Calu3 (cell line): ENCODE results near the gene AQP1. TPM values are rescaled to one million over a fixed set of nuclear protein-coding genes. Genes with fewer than 3 reads are reported as not detected.

Source experiments
- BruUV-seq: library from RNA; stranded (reverse); fragments of 400-500 nt; replicated peaks from 2 replicates; lab custom pipeline; 2021; lab: Mats Ljungman, UMichigan
- CTCF ChIA-PET: fragments of 300-600 bp; sonication (Branson Sonifier 250); formaldehyde crosslinking; loops from one replicate; lab custom pipeline; 2022; ENCODE audit warnings: antibody characterized with exemption; lab: Charles Lee
- DNase-seq: peaks from one replicate; pipeline ENCODE4 v3.0.0; 2022
- H3K27ac Mint-ChIP-seq: one replicate; pipeline ENCODE4 v1.8.0; 2022; ENCODE audit warnings: mixed read lengths; ENCODE audit not compliant: unreplicated experiment
- H3K27me3 Mint-ChIP-seq: one replicate; pipeline ENCODE4 v1.8.0; 2022; ENCODE audit warnings: mixed read lengths; ENCODE audit not compliant: unreplicated experiment
- H3K36me3 Mint-ChIP-seq: one replicate; pipeline ENCODE4 v1.8.0; 2022; ENCODE audit warnings: mild to moderate bottlenecking, moderate library complexity, mixed read lengths; ENCODE audit not compliant: insufficient read depth, unreplicated experiment
- H3K4me1 Mint-ChIP-seq: one replicate; pipeline ENCODE4 v1.8.0; 2022; ENCODE audit warnings: mild to moderate bottlenecking, low read depth, mixed read lengths; ENCODE audit not compliant: unreplicated experiment
- H3K4me3 Mint-ChIP-seq: one replicate; pipeline ENCODE4 v1.8.0; 2022; ENCODE audit warnings: mild to moderate bottlenecking, low read depth, moderate library complexity, mixed read lengths; ENCODE audit not compliant: unreplicated experiment
- H3K9me3 Mint-ChIP-seq: one replicate; pipeline ENCODE4 v1.8.0; 2022; ENCODE audit warnings: low read depth, mixed read lengths; ENCODE audit not compliant: unreplicated experiment
- intact Hi-C: fragments of 100-400 bp; cut with micrococcal nuclease; formaldehyde crosslinking; loops from one replicate; pipeline ENCODE4 v1.10.0; 2022; ENCODE audit not compliant: unreplicated experiment
- total RNA-seq: library from RNA; stranded (reverse); gene quantifications from 2 replicates; pipeline ENCODE4 v1.2.3, GENCODE V29; 2022
- TF ChIP-seq, protein P1 (sequence below): fragments of 200-600 bp; IDR thresholded peaks from one replicate; pipeline ENCODE4 v1.8.0; 2022; ENCODE audit warnings: antibody characterized with exemption; ENCODE audit not compliant: unreplicated experiment

The AQP1 gene
- total RNA-seq, 1 experiment from 2014 or later, result 1.7 TPM

DNA sequence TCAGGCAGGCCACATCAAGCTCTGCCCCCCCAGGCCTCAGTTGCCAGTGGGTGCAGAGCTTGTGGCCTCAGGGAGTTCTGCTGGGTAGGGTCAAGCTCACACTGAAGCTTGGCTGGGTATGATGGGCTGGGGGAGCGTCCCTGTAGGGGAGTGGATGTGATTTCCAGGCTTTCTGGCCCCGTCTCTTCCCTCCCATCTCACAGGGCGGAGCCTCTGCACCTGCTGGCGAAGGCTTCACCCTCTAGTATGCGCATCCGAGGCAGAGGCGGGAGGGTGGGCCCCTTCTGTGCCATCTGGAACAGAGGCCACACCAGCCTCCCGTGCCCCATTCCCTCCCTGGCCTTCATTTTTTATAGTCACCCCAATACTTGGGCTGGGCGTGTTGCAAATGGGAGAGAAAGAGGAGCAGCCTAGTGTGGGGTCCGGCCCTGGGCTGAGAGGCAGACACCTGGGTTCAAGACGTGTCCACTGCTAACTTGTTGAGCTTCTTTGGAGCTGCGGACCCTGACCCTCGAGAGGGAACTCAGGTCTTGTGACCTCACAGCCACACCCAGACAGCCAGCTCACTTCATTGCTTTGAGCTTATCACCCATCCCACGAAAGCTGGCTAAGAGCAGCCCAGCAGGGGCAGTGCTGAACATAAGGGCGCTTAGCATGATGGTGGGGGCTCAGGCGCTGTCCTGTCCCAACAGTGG lies 2.3 kb downstream of the AQP1 start:
- Mint-ChIP-seq H3K27me3 (no peaks in the 10 kb centered on the region), H3K36me3 (peaks cover 4% of the 10 kb centered on the region), H3K4me3 (no peak overlapping the region), H3K9me3 (no peaks in the 10 kb centered on the region), H3K27ac (peak overlapping the region; percentile 58), H3K4me1 (peaks cover 39% of the 10 kb centered on the region)
- TF ChIP-seq, protein P1, sequence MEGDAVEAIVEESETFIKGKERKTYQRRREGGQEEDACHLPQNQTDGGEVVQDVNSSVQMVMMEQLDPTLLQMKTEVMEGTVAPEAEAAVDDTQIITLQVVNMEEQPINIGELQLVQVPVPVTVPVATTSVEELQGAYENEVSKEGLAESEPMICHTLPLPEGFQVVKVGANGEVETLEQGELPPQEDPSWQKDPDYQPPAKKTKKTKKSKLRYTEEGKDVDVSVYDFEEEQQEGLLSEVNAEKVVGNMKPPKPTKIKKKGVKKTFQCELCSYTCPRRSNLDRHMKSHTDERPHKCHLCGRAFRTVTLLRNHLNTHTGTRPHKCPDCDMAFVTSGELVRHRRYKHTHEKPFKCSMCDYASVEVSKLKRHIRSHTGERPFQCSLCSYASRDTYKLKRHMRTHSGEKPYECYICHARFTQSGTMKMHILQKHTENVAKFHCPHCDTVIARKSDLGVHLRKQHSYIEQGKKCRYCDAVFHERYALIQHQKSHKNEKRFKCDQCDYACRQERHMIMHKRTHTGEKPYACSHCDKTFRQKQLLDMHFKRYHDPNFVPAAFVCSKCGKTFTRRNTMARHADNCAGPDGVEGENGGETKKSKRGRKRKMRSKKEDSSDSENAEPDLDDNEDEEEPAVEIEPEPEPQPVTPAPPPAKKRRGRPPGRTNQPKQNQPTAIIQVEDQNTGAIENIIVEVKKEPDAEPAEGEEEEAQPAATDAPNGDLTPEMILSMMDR, result no peak
- BruUV-seq, result no TSS peak
- CTCF ChIA-PET, result interaction anchor here (0.6 to 0.7 kb wide), 2 partner anchors 68 to 251 kb away, joined by 3 to 14 read pairs; no protein-coding TSS in a partner anchor
- intact Hi-C loops, result no loop called here
- DNase-seq, result no peak

DNA sequence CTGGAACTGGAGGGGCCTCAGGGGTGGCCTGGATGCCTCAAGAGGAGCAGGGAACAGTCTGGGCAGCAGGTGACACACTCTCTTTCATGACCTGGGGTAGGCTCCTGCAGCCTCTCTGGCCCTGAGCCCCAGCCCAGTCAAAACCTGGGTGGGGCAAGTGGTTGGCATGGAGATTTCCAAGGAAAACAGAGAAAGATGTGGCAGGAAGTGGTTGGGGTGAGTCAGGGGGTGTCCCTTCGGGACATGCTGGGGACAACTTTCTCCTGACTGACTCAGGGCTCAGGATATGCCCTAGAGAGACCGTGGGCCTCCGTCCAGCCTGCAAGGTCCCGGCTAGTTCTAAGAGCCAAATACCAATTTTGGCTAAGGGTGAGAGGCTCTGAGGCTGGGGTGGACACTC lies 2.9 kb downstream of the AQP1 start:
- BruUV-seq, result no TSS peak
- H3K4me1 Mint-ChIP-seq, result peaks cover 39% of the 10 kb centered on the region
- H3K9me3 Mint-ChIP-seq, result no peaks in the 10 kb centered on the region
- DNase-seq, result peak; percentile 88
- peak overlapping the region; percentile 58 for H3K27ac Mint-ChIP-seq
- H3K27me3 Mint-ChIP-seq, result no peaks in the 10 kb centered on the region
- intact Hi-C loops, result no loop called here
- H3K36me3 Mint-ChIP-seq, result peaks cover 4% of the 10 kb centered on the region
- TF ChIP-seq, protein P1, result no peak
- CTCF ChIA-PET, result interaction anchor here (1.2 kb wide), 1 partner anchor 24 kb away, joined by 3 read pairs; no protein-coding TSS in a partner anchor
- H3K4me3 Mint-ChIP-seq, result no peak overlapping the region

DNA sequence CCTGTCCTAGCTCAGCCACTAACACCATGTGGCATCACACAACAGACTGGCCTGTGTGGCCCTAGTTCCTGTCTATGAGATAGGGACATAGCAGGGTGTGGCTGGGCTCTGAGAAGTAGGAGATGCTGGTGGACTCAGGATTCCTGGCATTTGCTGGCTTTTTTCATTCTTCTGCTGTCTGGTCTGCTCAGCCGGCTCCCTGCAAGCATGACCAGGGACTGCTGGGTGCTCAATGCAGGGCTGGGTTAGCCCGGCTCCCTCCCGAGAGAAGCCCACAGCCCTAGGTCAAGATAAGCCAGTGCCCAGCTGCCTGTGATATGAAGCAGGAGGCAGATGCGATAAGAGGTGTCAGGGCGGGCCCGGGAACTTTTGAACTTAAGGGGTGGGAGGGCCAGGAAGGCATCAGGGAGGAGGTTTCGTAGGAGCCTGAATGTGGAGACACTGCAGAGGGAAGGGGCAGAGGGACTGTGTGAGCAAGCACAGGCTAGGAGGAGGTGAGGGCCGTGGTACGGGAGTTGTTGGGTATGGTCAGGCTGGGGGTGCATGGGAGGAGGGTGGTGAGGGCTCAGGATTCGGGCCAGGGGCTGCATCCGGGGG lies 3.5 kb downstream of the AQP1 start:
- DNase-seq, result no peak
- intact Hi-C loops, result no loop called here
- CTCF ChIA-PET, result interaction anchor here (1.2 kb wide), 2 partner anchors 16 to 24 kb away, joined by 3 to 4 read pairs; no protein-coding TSS in a partner anchor
- TF ChIP-seq, protein P1, result no peak
- peaks cover 44% of the 10 kb centered on the region for H3K4me1 Mint-ChIP-seq
- no TSS peak for BruUV-seq
- H3K4me3 Mint-ChIP-seq, result no peak overlapping the region
- peaks cover 4% of the 10 kb centered on the region for H3K36me3 Mint-ChIP-seq
- H3K9me3 Mint-ChIP-seq, result no peaks in the 10 kb centered on the region
- H3K27me3 Mint-ChIP-seq, result no peaks in the 10 kb centered on the region
- H3K27ac Mint-ChIP-seq, result peak overlapping the region; percentile 58

DNA sequence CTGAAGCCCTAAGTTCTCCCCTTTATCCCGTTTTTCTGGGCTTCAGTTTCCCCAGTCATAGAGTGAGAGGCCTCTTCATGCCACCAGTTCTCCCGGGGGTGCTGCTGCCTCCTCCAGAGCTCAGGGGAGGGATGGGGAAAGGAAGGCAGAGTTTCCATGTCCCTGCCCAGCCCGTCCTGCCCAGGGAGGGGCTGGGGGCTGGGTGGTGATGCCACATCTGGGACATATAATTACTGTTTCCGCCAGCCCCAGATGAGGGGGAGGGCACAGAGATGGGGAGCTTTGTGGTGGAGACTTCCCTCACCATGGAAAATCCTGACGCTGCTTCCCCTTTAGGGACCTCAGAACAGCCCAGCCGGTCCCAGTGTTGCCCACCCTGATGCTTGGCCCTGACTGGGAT lies 4.1 kb downstream of the AQP1 start:
- H3K36me3 Mint-ChIP-seq, result peaks cover 4% of the 10 kb centered on the region
- no peaks in the 10 kb centered on the region for H3K27me3 Mint-ChIP-seq
- H3K4me1 Mint-ChIP-seq, result peaks cover 50% of the 10 kb centered on the region
- H3K9me3 Mint-ChIP-seq, result no peaks in the 10 kb centered on the region
- TF ChIP-seq, protein P1, result no peak
- intact Hi-C loops, result no loop called here
- DNase-seq, result no peak
- no peak overlapping the region for H3K4me3 Mint-ChIP-seq
- CTCF ChIA-PET, result interaction anchor here (1.2 kb wide), 2 partner anchors 16 to 23 kb away, joined by 3 to 4 read pairs; no protein-coding TSS in a partner anchor
- no peak overlapping the region for H3K27ac Mint-ChIP-seq
- no TSS peak for BruUV-seq
